Stomach (tissue), 4 donors: ENCODE results near the gene HINT1.
"Not testable (repeated sequence)": the region's sequence is repeated elsewhere in the genome, so short reads cannot be mapped to it uniquely, and the experiment has no call there.

Experiments used
- CTCF ChIP-seq, 7 experiments: fragments of 450-650 bp in 4 of 7; fragments of 200-600 bp in 3 of 7; sonication (generic) in 3 of 7; IDR thresholded peaks; one replicate each; pipeline ENCODE4 v1.5.1; 2016 to 2019; ENCODE audit warnings: antibody characterized with exemption in 7 of 7, control low read depth in 2 of 7, mild to moderate bottlenecking in 1 of 7
- EP300 ChIP-seq: sonication (generic); formaldehyde crosslinking; IDR thresholded peaks from one replicate; pipeline ENCODE4 v1.6.1; 2017; ENCODE audit warnings: antibody characterized with exemption
- POLR2A ChIP-seq, 4 donors: fragments of 450-650 bp; IDR thresholded peaks; one replicate each; pipeline ENCODE4 v1.6.1; 2016; ENCODE audit warnings: antibody characterized with exemption in 4 of 4, control low read depth in 2 of 4, mild to moderate bottlenecking in 1 of 4, moderate library complexity in 1 of 4

GRCh38 chr5:131127244-131127643 lies 37.8 kb downstream of the HINT1 start:
- TF ChIP-seq CTCF (IDR thresholded peaks at IDR 0.05); POLR2A (IDR thresholded peaks at IDR 0.05); EP300: not testable (repeated sequence)
